RCC 7860 (cell line): ENCODE results near the gene PTPN7.
"Not testable (repeated sequence)": the region's sequence is repeated elsewhere in the genome, so short reads cannot be mapped to it uniquely, and the experiment has no call there.

Experiments used
- DNase-seq: peaks from one replicate; pipeline ENCODE4 v3.0.0-alpha.2; 2015; ENCODE audit warnings: low spot score
- FAIRE-seq: peaks from 2 replicates; lab custom pipeline; 2012; peaks lifted over from hg19 to GRCh38; lab: Jason Lieb, UNC

The PTPN7 gene

DNA sequence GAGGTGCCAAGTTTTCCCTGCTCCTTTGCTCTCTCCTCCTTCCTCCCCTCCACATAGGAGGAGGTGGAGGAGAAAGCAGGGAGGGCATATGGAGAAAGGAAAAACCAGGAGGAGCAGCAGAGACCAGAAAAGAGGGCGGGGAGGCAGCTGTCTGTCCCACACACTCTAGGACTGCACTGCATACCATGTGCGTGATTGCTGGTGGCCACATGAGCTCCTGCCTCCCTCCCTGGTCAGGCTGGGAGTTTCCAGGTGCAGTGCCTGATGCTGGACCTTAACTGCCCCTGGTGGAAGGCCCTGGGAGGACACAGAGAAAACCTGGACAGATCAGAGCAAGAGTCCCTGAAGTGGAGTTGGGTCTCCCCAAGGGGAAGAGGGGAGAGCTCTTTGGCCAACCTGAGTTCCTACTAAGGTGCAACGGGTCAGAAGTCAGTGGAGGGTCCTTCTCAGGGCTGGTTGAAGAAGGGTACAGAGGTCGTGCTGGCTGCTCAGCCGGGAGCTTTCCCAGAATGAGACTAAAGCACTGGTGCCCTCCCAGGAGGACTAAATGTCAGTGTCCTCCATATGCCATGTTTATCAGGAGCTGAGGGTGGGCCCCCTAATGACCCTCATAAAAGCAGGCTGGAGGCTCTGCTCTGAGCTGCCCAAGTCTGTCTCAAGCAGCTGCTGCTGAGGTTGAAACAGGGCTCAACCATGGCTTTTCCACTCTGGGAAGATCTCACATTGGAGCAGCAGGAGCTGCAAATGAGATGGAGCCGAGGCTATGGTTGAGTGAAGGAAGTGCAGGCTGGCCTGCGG lies 29.7 kb upstream of the PTPN7 start:
- DNase-seq (peak; percentile 20), FAIRE-seq (no peak)

GRCh38 chr1:202189001-202189790 lies 28.8 kb upstream of the PTPN7 start:
- no peak for FAIRE-seq
- DNase-seq = no peak

DNA sequence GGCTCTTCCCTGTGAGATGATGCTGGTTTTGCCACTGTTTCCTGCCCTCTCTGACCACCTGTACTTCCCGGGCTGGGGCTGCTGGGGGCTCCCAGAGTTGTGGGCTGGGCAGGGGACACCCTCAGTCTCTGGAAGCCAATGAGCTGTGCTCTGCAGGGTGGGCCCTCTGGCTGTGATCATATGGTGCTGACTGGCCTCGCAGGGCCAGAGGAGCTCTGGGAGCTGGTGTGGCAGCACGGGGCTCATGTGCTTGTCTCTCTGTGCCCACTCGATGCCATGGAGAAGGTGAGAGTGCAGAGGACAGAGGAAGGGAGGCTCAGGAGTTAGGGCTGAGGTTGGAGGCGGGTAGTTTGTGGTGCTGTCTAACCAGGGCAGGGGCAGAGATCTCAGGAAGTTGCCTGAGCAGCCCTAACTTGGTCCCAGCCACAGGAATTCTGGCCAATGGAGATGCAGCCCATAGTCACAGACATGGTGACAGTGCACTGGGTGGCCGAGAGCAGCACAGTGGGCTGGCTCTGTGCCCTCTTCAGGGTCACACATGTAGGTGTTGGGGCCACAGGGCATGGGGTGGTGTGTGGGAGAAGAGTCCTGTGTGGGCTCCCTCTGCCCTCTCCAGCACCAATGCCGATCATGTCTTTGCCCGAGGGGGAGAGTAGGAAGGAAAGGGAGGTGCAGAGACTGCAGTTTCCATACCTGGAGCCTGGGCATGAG lies 27.4 kb upstream of the PTPN7 start:
- DNase-seq (no peak), FAIRE-seq (no peak)

DNA sequence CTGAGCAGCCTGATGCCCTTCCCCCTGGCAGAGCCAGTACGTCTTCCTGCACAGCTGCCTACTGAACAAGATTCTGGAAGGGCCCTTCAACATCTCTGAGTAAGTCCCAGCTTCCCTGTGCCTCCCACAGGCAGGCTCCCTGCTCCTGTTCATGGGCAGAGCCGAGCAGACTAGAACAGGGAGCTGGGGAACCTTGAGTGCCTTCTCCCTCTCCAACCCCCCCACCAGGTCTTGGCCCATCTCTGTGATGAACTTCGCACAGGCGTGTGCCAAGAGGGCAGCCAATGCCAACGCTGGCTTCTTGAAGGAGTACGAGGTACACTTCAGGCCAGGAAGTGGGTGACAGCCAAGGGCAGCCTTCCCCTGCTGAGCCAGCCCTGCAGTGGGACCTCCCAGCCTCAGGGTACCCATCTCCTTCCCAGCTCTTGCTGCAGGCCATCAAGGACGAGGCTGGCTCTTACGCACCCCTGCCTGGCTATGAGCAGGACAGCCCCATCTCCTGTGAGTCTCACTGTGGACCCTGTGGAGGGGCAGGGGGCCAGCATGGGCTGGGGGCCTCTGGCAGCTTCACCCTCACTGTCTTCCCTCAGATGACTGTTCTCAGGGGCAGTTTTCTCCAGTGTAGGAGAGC lies 26.8 kb upstream of the PTPN7 start:
- DNase-seq (no peak), FAIRE-seq (no peak)

GRCh38 chr1:202186327-202186726 lies 25.9 kb upstream of the PTPN7 start:
- DNase-seq (no peak), FAIRE-seq (no peak)

GRCh38 chr1:202184750-202185460 lies 24.5 kb upstream of the PTPN7 start:
- FAIRE-seq (peak; percentile 44), DNase-seq (peak; percentile 77)

DNA sequence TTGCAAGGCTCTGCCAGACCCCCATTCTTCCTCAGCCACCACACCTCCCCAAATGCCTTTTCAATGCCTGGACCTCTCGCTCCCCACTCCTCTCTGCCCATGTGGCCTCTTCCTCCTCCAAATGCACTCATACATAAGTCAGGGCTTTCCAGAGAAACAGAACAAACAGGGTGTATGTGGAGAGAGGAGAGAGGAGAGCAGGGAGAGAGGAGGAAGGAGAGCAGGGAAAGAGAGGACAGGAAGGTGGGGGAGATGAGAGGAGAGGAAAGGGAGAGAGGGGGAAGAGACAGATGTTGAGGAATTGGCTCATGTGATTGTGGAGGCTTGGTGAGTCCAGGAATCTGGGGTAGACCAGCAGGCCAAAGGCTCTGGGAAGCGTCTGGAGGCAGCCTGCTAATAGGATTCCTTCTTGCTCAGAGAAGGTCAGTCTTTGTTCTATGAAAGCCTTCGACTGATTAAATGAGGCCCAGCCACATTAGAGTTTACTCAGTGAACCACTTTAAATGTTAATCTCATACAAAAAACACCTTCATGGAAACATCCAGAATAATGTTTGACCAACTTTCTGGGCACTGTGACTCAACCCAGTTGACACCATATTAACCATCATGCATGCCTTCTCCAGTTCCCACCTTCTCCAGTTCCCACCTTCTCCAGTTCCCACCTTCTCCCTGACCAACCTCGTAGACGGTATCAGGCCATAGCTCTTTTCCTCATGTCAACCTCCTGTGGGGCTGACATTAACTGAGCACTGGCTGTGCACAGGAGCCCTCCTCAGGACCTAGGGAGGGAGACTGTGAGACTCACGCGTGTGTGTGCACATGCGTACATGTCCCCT lies 21.9 kb upstream of the PTPN7 start:
- FAIRE-seq = no peak

GRCh38 chr1:202181586-202181985 lies 21.2 kb upstream of the PTPN7 start:
- DNase-seq = no peak

More for the DNA sequence above, 21.9 kb upstream of the PTPN7 start:
- no peak for DNase-seq

DNA sequence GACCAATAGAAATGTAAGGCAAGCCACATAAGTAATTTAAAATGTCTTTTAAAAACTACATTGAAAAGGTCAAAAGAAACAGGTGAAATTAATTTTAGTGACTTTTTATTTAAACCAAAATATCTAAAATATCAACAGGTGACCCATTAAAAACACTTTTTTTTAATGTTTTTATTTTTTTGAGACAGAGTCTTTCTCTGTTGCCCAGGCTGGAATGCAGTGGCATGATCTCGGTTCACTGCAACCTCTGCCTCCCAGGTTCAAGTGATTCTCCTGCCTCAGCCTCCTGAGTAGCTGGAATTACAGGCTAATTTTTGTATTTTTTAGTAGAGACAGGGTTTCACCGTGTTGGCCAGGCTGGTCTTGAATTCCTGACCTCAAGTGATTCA lies 20.3 kb upstream of the PTPN7 start:
- FAIRE-seq, DNase-seq: not testable (repeated sequence)

More at GRCh38 chr1:202181586-202181985, 21.2 kb upstream of the PTPN7 start:
- FAIRE-seq = no peak

GRCh38 chr1:202179828-202180750 lies 19.7 kb upstream of the PTPN7 start:
- no peak for FAIRE-seq
- DNase-seq = no peak

DNA sequence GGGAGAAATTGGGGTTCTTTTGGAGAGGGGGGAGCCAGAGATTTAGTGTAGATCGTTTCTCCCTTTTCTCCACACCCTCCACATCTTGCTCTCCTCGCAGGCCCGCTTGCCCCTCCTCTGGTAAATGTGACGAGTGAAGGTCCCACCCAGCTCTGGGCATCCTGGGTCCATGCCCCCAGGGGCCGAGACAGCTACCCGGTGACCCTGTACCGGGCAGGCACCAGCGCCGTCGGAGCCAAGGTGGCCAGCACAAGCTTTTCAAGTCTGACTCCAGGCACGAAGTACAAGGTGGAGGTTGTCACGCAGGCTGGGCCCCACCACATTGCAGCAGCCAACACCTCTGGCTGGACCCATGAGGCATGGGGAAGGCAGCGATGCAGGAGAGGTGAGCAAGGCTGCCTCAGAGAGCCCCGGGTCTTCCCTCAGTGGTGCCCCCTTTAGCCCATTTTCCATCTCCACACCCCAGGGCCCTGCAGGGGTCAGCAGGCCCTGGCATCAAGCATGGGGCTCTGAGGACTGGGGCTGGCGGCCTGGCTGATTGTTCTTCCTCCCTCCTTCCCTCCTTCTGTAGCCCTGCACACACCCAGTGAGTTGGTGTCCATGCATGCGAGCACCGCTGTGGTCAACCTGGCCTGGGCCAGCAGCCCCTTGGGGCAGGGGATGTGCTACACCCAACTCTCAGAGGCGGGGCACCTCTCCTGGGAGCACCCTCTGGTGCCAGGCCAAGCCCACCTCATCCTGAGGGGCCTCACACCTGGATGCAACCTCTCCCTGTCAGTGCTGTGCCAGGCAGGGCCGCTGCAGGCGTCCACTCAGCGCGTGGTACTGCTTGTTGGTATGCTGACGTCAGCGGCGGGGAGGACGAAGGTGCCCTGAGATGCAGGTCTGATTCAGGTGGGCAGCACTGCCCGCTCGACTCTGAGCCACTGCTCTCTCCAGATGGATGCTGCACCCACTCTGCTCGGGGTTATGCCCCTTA lies 16.8 kb upstream of the PTPN7 start:
- no peak for DNase-seq
- FAIRE-seq = no peak

DNA sequence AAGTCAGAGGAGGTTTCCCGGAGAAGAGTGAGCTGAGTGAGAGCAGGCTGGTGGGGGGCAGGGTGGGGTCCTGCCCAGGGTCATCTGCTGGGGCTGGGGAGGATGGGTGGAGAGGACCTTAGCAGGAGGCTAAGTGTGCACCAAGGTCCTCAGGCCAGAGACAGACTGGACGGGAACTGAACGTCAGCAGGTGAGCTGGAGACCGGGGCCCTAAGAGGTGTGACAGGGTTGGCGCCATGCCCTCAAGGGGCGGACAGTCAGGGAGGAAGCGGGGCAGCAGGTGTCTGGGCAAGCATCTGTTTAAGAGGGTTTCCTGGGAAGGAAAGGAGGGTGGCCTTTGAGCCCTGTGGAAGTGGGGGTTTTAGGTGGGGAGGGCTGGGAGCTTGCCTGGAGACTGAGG lies 13.6 kb upstream of the PTPN7 start:
- DNase-seq = no peak
- FAIRE-seq = no peak

DNA sequence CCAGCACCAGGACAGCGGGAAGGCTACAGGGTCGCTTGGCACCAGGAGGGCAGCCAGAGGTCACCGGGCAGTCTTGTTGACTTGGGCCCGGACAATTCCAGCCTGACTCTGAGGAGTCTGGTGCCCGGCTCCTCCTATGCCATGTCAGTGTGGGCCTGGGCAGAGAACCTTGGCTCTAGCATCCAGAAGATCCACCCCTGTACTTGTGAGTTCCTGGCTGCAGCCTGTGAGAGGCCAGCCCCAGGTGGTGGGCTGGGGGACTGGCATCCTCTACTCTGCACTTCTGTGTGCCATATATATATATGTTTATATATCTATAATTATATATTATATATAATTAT lies 11.6 kb upstream of the PTPN7 start:
- no peak for DNase-seq

DNA sequence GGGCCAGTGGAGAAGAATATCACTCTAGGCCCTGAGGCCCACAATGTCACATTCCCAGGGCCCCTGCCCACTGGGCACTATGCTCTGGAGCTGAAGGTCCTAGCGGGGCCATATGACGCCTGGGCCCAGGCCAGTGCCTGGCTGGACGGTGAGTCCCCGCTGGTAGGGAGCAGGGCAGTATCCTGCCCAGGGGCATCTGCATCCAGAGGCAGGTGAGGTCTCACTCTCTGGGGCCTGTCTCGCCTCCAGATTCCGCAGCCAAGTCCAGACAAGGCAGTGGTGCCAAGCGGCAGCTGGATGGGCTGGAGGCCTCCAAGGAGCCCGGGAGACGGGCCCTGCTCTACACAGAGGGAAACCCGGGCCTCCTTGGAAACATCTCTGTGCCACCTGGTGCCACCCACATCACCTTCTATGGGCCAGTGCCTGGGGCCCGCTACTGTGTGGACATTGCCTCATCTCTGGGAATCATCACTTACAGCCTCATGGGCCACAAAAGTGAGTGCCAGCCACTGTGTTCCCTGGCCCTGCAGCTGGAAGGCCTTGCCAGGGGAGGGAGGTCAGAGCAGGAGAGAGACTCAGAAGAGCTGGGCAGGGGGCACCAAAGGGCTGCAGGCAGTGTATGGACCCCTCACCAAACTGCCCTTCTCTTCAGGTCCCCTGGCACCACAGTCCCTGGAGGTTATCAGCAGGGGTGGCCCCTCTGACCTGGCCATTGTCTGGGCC lies 11.1 kb upstream of the PTPN7 start:
- DNase-seq (no peak), FAIRE-seq (no peak)

More for the DNA sequence above, 11.6 kb upstream of the PTPN7 start:
- no peak for FAIRE-seq

GRCh38 chr1:202170726-202171125 lies 10.3 kb upstream of the PTPN7 start:
- FAIRE-seq (no peak), DNase-seq (no peak)

GRCh38 chr1:202168861-202169260 lies 8.5 kb upstream of the PTPN7 start:
- FAIRE-seq = no peak
- no peak for DNase-seq
